Measurements from ENCODE around the gene DGAT2. TPM values are rescaled to one million over a fixed set of nuclear protein-coding genes. Genes with fewer than 3 reads are reported as not detected.

Gene DGAT2
- total and polyA plus RNA-seq, 4 donors = 57.2 to 152 (median 108) TPM

DNA sequence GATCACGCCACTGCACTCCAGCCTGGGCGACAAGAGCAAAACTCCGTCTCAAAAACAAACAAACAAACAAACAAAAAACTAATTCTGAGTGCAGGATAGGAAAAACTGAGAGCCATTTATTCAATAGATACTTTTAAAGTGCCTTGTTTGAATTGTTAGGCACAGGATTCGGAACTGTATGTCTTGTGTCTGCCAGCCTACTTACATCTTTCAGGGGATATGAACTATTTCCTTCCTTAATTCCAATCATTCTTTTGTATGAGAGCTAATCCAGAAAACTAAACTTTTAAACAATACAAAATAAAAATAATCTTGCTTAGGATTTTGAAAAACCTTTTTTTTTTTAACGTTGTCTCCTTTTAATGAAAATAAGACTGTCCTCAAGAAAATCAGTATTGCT lies 59.0 kb downstream of the DGAT2 start (continued):
- no peak for TF ChIP-seq HNF4G (IDR thresholded peaks at IDR 0.05)
- no peak for TF ChIP-seq FOXA1 (IDR thresholded peaks at IDR 0.05)
- TF ChIP-seq NR2F2 (IDR thresholded peaks at IDR 0.05) = no peak
- no peak for TF ChIP-seq TAF1 (conservative IDR thresholded peaks at IDR 0.05)
- TF ChIP-seq FOXA2 (IDR thresholded peaks at IDR 0.05) = no peak
- no peak for TF ChIP-seq GABPA (IDR thresholded peaks at IDR 0.05 in 1 of 2, conservative IDR thresholded peaks at IDR 0.05 in 1 of 2)

DNA sequence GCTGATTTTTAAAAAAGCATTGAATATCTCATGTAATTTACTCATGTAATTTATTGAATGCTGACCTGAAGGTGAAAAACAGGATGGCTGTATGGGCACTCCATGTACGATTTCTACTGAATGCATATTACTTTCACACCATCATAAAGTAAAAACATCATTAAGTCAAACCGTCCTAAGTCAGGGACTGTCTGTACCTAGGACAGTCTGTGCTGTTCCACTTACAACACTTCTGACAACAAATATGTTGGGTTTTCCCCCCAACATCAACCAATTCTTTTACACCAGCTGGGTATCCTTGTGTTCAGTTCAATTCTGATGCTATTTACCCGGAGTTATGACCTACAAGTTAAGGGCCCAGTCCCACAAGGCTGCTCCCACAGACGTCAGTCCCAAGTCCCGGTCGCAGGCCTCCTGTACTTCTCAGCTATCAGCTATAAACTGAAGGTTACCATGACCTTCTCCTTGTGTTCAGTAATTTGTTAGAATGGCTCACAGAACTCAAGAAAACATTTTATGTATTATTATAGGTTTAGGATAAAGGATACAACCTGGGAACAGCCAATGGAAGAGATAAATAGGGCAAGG lies 63.4 kb downstream of the DGAT2 start:
- Histone ChIP-seq H3K4me1 (ENCODE audit: control insufficient read depth in 4 of 4, insufficient read depth in 4 of 4, low read length in 3 of 4) (peaks cover 2 to 5% (median 4%) of the 10 kb centered on the region in 4 donors), H3K9me3 (ENCODE audit: control insufficient read depth in 4 of 4, low read length in 3 of 4) (no peaks in the 10 kb centered on the region), H3K36me3 (ENCODE audit: control insufficient read depth in 4 of 4, insufficient read depth in 3 of 4, low read depth in 1 of 4, low read length in 3 of 4) (peaks cover 0 to 2% (median 0%) of the 10 kb centered on the region in 4 donors), H3K27ac (ENCODE audit: low read depth in 1 of 2, low read length in 2 of 2) (no peak overlapping the region), H3K9ac (ENCODE audit: low read depth in 1 of 2, low read length in 2 of 2) (no peak overlapping the region), H3K4me3 (ENCODE audit: low read depth in 1 of 3, low read length in 3 of 3) (no peak overlapping the region), H3K27me3 (ENCODE audit: control insufficient read depth in 4 of 4, insufficient read depth in 4 of 4, low read length in 3 of 4) (no peaks in the 10 kb centered on the region)
- no peak for DNase-seq (ENCODE audit: low spot score)
- 94% methylated on average over 6 of the region's 6 CpGs for WGBS
- TF ChIP-seq JUND (IDR thresholded peaks at IDR 0.05) (no peak), GABPA (IDR thresholded peaks at IDR 0.05 in 1 of 2, conservative IDR thresholded peaks at IDR 0.05 in 1 of 2) (no peak), HNF4A (conservative IDR thresholded peaks at IDR 0.05) (no peak), FOXA1 (IDR thresholded peaks at IDR 0.05) (no peak), EGR1 (IDR thresholded peaks at IDR 0.05; ENCODE audit: low read depth in 2 of 2) (no peak), RXRA (IDR thresholded peaks at IDR 0.05) (no peak), NR2F2 (IDR thresholded peaks at IDR 0.05) (no peak)
- TF ChIP-seq, protein P1, sequence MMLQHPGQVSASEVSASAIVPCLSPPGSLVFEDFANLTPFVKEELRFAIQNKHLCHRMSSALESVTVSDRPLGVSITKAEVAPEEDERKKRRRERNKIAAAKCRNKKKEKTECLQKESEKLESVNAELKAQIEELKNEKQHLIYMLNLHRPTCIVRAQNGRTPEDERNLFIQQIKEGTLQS (IDR thresholded peaks at IDR 0.05) = no peak
- TF ChIP-seq, protein P2, sequence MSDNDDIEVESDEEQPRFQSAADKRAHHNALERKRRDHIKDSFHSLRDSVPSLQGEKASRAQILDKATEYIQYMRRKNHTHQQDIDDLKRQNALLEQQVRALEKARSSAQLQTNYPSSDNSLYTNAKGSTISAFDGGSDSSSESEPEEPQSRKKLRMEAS (IDR thresholded peaks at IDR 0.05) = no peak
- TF ChIP-seq, protein P3, sequence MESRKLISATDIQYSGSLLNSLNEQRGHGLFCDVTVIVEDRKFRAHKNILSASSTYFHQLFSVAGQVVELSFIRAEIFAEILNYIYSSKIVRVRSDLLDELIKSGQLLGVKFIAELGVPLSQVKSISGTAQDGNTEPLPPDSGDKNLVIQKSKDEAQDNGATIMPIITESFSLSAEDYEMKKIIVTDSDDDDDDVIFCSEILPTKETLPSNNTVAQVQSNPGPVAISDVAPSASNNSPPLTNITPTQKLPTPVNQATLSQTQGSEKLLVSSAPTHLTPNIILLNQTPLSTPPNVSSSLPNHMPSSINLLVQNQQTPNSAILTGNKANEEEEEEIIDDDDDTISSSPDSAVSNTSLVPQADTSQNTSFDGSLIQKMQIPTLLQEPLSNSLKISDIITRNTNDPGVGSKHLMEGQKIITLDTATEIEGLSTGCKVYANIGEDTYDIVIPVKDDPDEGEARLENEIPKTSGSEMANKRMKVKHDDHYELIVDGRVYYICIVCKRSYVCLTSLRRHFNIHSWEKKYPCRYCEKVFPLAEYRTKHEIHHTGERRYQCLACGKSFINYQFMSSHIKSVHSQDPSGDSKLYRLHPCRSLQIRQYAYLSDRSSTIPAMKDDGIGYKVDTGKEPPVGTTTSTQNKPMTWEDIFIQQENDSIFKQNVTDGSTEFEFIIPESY (IDR thresholded peaks at IDR 0.05) = no peak
- TF ChIP-seq, protein P4, sequence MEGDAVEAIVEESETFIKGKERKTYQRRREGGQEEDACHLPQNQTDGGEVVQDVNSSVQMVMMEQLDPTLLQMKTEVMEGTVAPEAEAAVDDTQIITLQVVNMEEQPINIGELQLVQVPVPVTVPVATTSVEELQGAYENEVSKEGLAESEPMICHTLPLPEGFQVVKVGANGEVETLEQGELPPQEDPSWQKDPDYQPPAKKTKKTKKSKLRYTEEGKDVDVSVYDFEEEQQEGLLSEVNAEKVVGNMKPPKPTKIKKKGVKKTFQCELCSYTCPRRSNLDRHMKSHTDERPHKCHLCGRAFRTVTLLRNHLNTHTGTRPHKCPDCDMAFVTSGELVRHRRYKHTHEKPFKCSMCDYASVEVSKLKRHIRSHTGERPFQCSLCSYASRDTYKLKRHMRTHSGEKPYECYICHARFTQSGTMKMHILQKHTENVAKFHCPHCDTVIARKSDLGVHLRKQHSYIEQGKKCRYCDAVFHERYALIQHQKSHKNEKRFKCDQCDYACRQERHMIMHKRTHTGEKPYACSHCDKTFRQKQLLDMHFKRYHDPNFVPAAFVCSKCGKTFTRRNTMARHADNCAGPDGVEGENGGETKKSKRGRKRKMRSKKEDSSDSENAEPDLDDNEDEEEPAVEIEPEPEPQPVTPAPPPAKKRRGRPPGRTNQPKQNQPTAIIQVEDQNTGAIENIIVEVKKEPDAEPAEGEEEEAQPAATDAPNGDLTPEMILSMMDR (IDR thresholded peaks at IDR 0.05; ENCODE audit: low read depth, low read length, missing input control) = no peak

DNA sequence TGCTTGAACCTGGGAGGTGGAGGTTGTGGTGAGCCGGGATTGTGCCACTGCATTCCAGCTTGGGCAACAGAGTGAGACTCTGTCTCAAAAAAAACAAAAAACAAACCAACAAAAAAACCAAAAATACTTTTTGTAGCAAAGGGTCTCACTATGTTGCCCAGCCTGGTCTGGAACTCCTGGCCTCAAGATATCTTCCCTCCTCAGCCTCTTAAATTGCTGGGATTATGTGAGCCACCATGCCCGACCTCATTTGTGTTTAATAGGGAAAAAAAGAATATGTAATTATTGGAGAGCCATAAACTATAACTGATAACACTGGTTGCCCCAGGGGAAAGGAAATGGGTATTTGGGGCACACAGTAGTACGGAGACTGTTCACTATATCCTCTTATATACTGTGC lies 66.2 kb downstream of the DGAT2 start:
- H3K36me3 ChIP-seq (ENCODE audit: control insufficient read depth in 4 of 4, insufficient read depth in 3 of 4, low read depth in 1 of 4, low read length in 3 of 4) = peaks cover 0 to 2% (median 0%) of the 10 kb centered on the region in 4 donors
- TF ChIP-seq, protein P3 (IDR thresholded peaks at IDR 0.05) = no peak
- TF ChIP-seq, protein P2 (IDR thresholded peaks at IDR 0.05) = no peak
- TF ChIP-seq FOXA2 (IDR thresholded peaks at IDR 0.05) (no peak), TAF1 (conservative IDR thresholded peaks at IDR 0.05) (no peak), EGR1 (IDR thresholded peaks at IDR 0.05; ENCODE audit: low read depth in 2 of 2) (no peak), RXRA (IDR thresholded peaks at IDR 0.05) (no peak), SP1 (IDR thresholded peaks at IDR 0.05) (no peak), FOXA1 (IDR thresholded peaks at IDR 0.05) (no peak)
- TF ChIP-seq, protein P1 (IDR thresholded peaks at IDR 0.05) = no peak
- TF ChIP-seq, protein P4 (IDR thresholded peaks at IDR 0.05; ENCODE audit: low read depth, low read length, missing input control) = no peak

More for the DNA sequence above, 66.2 kb downstream of the DGAT2 start:
- 95% methylated on average over 3 of the region's 3 CpGs for WGBS
- Histone ChIP-seq H3K4me1 (ENCODE audit: control insufficient read depth in 4 of 4, insufficient read depth in 4 of 4, low read length in 3 of 4) (peaks cover 0 to 5% (median 4%) of the 10 kb centered on the region in 4 donors), H3K9me3 (ENCODE audit: control insufficient read depth in 4 of 4, low read length in 3 of 4) (no peaks in the 10 kb centered on the region), H3K4me3 (ENCODE audit: low read depth in 1 of 3, low read length in 3 of 3) (no peak overlapping the region), H3K27me3 (ENCODE audit: control insufficient read depth in 4 of 4, insufficient read depth in 4 of 4, low read length in 3 of 4) (no peaks in the 10 kb centered on the region), H3K27ac (ENCODE audit: low read depth in 1 of 2, low read length in 2 of 2) (no peak overlapping the region), H3K9ac (ENCODE audit: low read depth in 1 of 2, low read length in 2 of 2) (no peak overlapping the region)
- DNase-seq (ENCODE audit: low spot score) = no peak

Measured in liver (tissue), 9 donors.